Stimulated activated naive CD8-positive, alpha-beta T cell treated with anti-CD3 and anti-CD28 coated beads, Interleukin-15, Interleukin-2, amounts not matched to agents 100 ng/mL and 50 ng/mL, for 24 hours (primary cell): ENCODE data around the gene PTPRM.

ENCODE experiments used
- H3K27ac Mint-ChIP-seq: one replicate; pipeline ENCODE4 v1.8.0; 2021; ENCODE audit warnings: mild to moderate bottlenecking, mixed read lengths
- H3K27me3 Mint-ChIP-seq: one replicate; pipeline ENCODE4 v1.8.0; 2021; ENCODE audit warnings: mixed read lengths
- H3K36me3 Mint-ChIP-seq: one replicate; pipeline ENCODE4 v1.8.0; 2021; ENCODE audit warnings: low read depth, mixed read lengths
- H3K4me1 Mint-ChIP-seq: one replicate; pipeline ENCODE4 v1.8.0; 2021; ENCODE audit warnings: low read depth, mixed read lengths
- H3K4me3 Mint-ChIP-seq: one replicate; pipeline ENCODE4 v1.8.0; 2021; ENCODE audit warnings: mild to moderate bottlenecking, mixed read lengths
- H3K9me3 Mint-ChIP-seq: one replicate; pipeline ENCODE4 v1.8.0; 2021; ENCODE audit warnings: mixed read lengths

The PTPRM gene

DNA sequence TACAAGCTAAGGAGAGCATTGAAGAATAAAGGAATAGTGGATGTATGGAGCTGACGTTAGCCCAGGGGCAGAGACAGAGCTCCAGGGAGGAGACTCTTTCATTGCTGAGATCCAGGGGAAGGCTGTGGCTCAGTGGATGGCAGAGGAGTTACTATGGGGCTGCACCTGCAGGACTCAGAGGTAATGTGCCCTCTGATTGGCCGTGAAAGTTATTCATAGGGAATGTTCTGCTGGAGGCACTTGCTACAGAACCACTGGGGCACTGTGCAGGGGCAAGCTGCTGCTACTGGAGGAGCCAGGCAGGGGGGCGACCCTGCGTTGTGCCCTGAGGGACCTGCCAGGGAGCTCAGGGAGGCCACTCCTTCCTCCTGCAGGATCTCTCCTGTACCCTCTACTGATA lies 199.2 kb downstream of the PTPRM start:
- no peaks in the 10 kb centered on the region for H3K9me3 Mint-ChIP-seq
- H3K27ac Mint-ChIP-seq, result no peak overlapping the region
- no peak overlapping the region for H3K4me3 Mint-ChIP-seq
- no peaks in the 10 kb centered on the region for H3K4me1 Mint-ChIP-seq
- H3K36me3 Mint-ChIP-seq, result no peaks in the 10 kb centered on the region
- H3K27me3 Mint-ChIP-seq, result no peaks in the 10 kb centered on the region

GRCh38 chr18:7766817-7767216 lies 199.7 kb downstream of the PTPRM start:
- H3K4me1 Mint-ChIP-seq, result no peaks in the 10 kb centered on the region
- no peak overlapping the region for H3K27ac Mint-ChIP-seq
- no peaks in the 10 kb centered on the region for H3K9me3 Mint-ChIP-seq
- H3K36me3 Mint-ChIP-seq, result no peaks in the 10 kb centered on the region
- H3K27me3 Mint-ChIP-seq, result no peaks in the 10 kb centered on the region
- no peak overlapping the region for H3K4me3 Mint-ChIP-seq

DNA sequence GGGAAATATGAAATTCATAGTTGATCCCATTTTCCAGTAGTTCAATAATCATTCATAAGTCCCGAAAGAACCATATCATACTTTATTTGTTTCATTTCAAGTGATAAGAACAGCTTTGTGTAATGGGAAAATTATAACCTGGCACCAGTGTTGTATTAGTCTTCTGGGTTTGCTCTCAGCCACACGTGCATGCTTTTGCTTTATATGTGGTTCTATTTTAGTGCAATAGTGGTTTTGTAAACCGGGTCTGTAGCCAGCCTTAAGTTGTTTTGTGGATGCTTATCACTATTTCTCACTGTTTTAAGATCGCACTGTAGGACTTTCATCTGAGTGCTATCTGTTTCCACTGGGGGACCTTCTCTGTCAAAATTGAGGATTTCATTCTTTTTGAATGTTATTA lies 203.8 kb downstream of the PTPRM start:
- Mint-ChIP-seq H3K4me1 (no peaks in the 10 kb centered on the region), H3K4me3 (no peak overlapping the region), H3K27ac (no peak overlapping the region), H3K9me3 (no peaks in the 10 kb centered on the region), H3K27me3 (no peaks in the 10 kb centered on the region), H3K36me3 (no peaks in the 10 kb centered on the region)

GRCh38 chr18:7772510-7772888 lies 205.4 kb downstream of the PTPRM start:
- H3K36me3 Mint-ChIP-seq, result no peaks in the 10 kb centered on the region
- no peaks in the 10 kb centered on the region for H3K9me3 Mint-ChIP-seq
- H3K27me3 Mint-ChIP-seq, result no peaks in the 10 kb centered on the region
- H3K27ac Mint-ChIP-seq, result no peak overlapping the region
- no peaks in the 10 kb centered on the region for H3K4me1 Mint-ChIP-seq
- no peak overlapping the region for H3K4me3 Mint-ChIP-seq

DNA sequence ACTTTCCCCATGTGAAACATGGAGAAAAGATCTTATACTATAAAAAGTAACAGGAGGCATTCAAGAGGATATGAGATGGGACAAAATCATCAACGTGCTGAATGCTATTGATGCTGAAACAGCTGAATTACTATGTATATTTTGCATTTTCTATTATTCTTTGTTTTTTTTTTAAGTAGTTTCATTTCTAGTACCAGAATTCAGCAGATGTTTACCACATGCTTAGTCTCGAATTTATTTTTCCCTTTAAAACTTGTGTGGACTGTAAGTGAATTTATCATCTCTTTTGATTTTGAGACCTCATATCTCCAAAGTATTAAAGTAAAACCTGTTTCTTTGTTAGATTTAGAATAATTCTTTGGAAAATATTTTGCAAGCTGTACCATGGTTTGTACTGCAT lies 205.8 kb downstream of the PTPRM start:
- Mint-ChIP-seq H3K36me3 (no peaks in the 10 kb centered on the region), H3K9me3 (no peaks in the 10 kb centered on the region), H3K27me3 (no peaks in the 10 kb centered on the region), H3K27ac (no peak overlapping the region), H3K4me1 (no peaks in the 10 kb centered on the region), H3K4me3 (no peak overlapping the region)

GRCh38 chr18:7775128-7775527 lies 208.0 kb downstream of the PTPRM start:
- Mint-ChIP-seq H3K27me3 (no peaks in the 10 kb centered on the region), H3K36me3 (no peaks in the 10 kb centered on the region), H3K4me3 (no peak overlapping the region), H3K4me1 (no peaks in the 10 kb centered on the region), H3K27ac (no peak overlapping the region), H3K9me3 (no peaks in the 10 kb centered on the region)

GRCh38 chr18:7775843-7776242 lies 208.7 kb downstream of the PTPRM start:
- Mint-ChIP-seq H3K4me1 (no peaks in the 10 kb centered on the region), H3K36me3 (no peaks in the 10 kb centered on the region), H3K27me3 (no peaks in the 10 kb centered on the region), H3K27ac (no peak overlapping the region), H3K4me3 (no peak overlapping the region), H3K9me3 (no peaks in the 10 kb centered on the region)

- Mint-ChIP-seq H3K36me3 (no peaks in the 10 kb centered on the region), H3K9me3 (no peaks in the 10 kb centered on the region), H3K27me3 (no peaks in the 10 kb centered on the region), H3K27ac (no peak overlapping the region), H3K4me3 (no peak overlapping the region), H3K4me1 (no peaks in the 10 kb centered on the region)
These were observed 211.1 kb downstream of the PTPRM start for GRCh38 chr18:7778181-7778580.

- Mint-ChIP-seq H3K36me3 (no peaks in the 10 kb centered on the region), H3K4me1 (no peaks in the 10 kb centered on the region), H3K9me3 (no peaks in the 10 kb centered on the region), H3K27ac (no peak overlapping the region), H3K4me3 (no peak overlapping the region), H3K27me3 (no peaks in the 10 kb centered on the region)
These were observed 212.1 kb downstream of the PTPRM start for GRCh38 chr18:7779211-7779610.

- Mint-ChIP-seq H3K27me3 (no peaks in the 10 kb centered on the region), H3K9me3 (peaks cover 3% of the 10 kb centered on the region), H3K4me3 (no peak overlapping the region), H3K36me3 (no peaks in the 10 kb centered on the region), H3K27ac (no peak overlapping the region), H3K4me1 (no peaks in the 10 kb centered on the region)
These were observed 217.1 kb downstream of the PTPRM start for GRCh38 chr18:7784171-7784570.

GRCh38 chr18:7786569-7786968 lies 219.5 kb downstream of the PTPRM start:
- H3K36me3 Mint-ChIP-seq, result no peaks in the 10 kb centered on the region
- H3K4me3 Mint-ChIP-seq, result no peak overlapping the region
- H3K4me1 Mint-ChIP-seq, result no peaks in the 10 kb centered on the region
- H3K27me3 Mint-ChIP-seq, result no peaks in the 10 kb centered on the region
- peaks cover 3% of the 10 kb centered on the region for H3K9me3 Mint-ChIP-seq
- H3K27ac Mint-ChIP-seq, result no peak overlapping the region

DNA sequence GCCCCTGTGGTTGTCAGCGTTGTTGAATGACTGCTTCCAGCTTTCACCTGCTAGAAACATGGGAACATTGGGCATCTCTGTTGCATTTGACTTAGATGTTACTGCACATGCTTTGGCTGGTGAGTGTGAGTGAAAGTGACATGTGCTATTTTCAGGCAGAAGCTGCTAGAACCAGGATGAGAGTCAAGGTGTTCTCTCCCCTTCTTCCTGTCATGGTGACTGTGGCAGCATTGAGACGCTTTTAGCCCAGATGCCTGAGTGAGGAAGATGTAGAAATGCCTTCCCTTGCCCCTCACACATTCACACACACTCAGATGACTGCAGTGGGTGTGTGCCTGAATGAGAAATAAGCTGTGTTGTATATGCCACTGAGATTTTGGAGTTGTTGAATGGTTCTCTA lies 220.2 kb downstream of the PTPRM start:
- Mint-ChIP-seq H3K27me3 (no peaks in the 10 kb centered on the region), H3K27ac (no peak overlapping the region), H3K9me3 (peaks cover 3% of the 10 kb centered on the region), H3K36me3 (no peaks in the 10 kb centered on the region), H3K4me3 (no peak overlapping the region), H3K4me1 (no peaks in the 10 kb centered on the region)

DNA sequence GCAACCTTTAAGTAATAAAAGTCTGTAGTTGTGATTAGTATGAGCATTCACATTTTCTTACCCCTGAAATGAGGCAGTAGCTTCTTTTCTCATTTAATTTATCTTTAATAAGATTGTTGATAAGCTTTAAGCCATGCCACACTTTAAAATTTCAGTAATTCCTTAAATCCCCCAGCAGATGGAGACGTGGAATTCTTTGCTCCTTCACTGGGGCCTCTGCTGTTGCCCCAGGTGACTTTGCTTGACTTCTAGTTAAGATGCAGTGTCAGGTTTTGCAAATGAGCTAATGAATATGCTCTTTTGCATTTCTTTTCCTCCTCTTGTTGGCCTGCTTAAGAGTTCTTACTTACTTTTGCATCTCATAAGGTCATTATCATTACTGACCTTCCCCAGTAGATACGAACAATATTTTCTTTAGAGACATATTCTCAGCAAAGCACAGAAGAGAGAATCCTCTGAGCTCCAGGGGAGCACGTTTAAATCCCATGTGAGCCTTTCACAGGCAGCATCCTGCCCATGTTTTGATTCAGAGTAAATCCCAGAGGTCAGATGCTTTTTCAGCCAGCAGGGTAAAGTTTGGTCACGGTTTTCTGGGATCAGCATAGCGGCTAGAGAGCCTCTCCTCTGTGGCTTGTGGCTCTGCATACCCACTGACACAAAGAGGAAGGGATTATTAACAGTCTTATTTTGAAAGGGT lies 222.9 kb downstream of the PTPRM start:
- no peak overlapping the region for H3K4me3 Mint-ChIP-seq
- no peaks in the 10 kb centered on the region for H3K4me1 Mint-ChIP-seq
- no peaks in the 10 kb centered on the region for H3K36me3 Mint-ChIP-seq
- H3K9me3 Mint-ChIP-seq, result peaks cover 3% of the 10 kb centered on the region
- H3K27me3 Mint-ChIP-seq, result no peaks in the 10 kb centered on the region
- H3K27ac Mint-ChIP-seq, result no peak overlapping the region

DNA sequence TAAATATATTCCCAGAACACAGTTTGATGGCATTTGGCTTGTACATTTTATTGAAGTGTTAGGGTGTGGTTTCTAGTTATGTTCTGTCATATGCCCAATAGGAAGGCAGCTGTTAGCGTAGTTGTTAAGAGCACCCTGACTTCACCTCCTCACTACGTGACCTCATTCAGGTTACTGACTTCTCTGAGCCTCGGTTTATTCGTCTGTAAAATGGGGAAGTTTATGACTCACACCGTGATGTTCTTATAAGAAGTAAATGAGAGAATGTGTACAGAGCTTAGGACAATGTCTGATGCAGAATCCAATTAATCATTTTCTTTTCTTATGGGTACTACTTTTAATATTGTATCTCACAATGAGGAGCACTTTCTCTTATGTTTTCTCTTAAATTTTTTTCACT lies 226.0 kb downstream of the PTPRM start:
- no peaks in the 10 kb centered on the region for H3K9me3 Mint-ChIP-seq
- H3K36me3 Mint-ChIP-seq, result no peaks in the 10 kb centered on the region
- no peaks in the 10 kb centered on the region for H3K4me1 Mint-ChIP-seq
- no peaks in the 10 kb centered on the region for H3K27me3 Mint-ChIP-seq
- no peak overlapping the region for H3K27ac Mint-ChIP-seq
- no peak overlapping the region for H3K4me3 Mint-ChIP-seq

DNA sequence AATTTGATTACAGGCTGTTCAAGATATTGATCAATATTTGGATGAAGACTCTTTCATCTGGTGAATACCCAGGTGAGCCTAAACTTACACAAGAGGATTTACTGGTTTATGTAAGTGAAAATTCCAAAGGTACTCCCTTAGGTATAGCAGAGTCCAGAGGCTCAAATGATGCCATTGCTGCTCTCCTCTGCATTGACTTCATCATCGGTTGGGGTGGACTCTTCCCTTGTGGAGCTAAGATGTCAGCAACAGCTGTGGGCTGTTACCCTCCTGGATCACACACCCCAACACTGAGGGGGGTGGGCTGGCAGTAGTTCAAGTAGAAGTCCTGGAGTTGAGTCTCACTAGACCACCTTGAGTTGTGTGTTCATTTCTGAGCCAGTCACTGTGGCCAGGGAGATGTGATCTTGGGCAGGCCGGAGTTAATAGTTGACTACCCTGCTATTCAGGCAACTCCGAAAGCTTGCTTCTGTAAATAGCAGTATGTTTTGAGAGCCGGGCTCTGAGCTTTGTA lies 236.9 kb downstream of the PTPRM start:
- Mint-ChIP-seq H3K4me3 (no peak overlapping the region), H3K9me3 (no peaks in the 10 kb centered on the region), H3K27ac (no peak overlapping the region), H3K36me3 (no peaks in the 10 kb centered on the region), H3K4me1 (no peaks in the 10 kb centered on the region), H3K27me3 (no peaks in the 10 kb centered on the region)

DNA sequence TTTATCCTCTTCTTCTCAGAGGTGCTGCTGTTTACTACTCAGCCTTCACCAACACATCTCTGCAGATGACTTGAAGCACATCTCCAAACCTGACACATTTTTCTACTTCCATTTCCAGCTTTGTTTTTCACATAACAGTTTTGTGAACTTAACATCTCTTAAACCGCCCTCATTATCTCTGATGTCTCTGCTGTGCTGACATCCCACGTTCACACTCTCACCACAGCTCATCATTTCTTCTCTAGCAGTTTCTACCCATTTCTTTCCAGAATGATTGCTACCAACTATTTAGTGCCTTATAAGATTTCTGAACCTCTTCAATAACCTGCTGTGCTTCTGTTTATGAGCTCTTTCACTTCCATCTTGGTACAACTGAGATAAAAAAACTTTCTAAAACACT lies 238.0 kb downstream of the PTPRM start:
- no peak overlapping the region for H3K4me3 Mint-ChIP-seq
- no peak overlapping the region for H3K27ac Mint-ChIP-seq
- no peaks in the 10 kb centered on the region for H3K36me3 Mint-ChIP-seq
- H3K27me3 Mint-ChIP-seq, result no peaks in the 10 kb centered on the region
- no peaks in the 10 kb centered on the region for H3K9me3 Mint-ChIP-seq
- H3K4me1 Mint-ChIP-seq, result no peaks in the 10 kb centered on the region
